GM19324 (cell line): ENCODE results near the gene PIP5K1B.
A peak's percentile ranks its signal among the peaks of the same experiment; 100 is the strongest.

Experiments used
- ATAC-seq: cut with Tn5 transposase; IDR thresholded peaks from one replicate; pipeline ENCODE4 v1.9.1; 2021; ENCODE audit warnings: mild to moderate bottlenecking, moderate library complexity; ENCODE audit not compliant: unreplicated experiment, low FRiP score

The PIP5K1B gene

DNA sequence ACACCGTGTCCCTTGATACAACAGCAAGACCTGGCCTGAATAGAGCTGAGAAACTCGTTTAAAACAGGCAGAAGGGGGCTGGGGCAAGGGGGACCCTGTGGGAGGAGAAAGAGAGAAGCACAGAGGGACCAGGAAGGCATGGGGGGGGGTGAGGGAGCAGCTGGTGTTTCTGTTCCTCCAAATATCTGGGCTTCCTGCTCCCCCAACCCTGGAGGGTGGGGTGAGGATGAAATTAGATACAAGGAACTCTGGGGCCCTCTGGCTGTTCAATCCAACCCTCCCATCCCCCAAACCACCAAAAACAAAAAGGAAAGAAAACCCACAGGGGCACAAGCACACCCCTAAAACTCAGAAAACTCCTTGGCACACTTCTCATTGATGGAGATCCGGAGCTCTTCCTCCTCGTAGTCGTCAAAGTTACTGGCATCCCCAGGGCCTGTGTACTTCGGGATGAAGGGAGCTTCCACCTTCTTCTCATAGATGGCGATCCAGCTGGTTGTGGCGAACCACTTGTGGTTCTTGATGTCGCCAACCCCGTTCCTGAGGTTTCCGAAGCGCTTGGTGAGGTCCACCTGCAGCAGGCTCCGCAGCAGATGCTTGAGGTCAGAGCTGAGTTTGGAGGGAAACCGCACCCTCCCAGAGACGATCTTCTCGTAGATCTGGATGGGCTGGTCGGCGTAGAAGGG, 307.8 kb downstream of the PIP5K1B start:
- no peak for ATAC-seq

DNA sequence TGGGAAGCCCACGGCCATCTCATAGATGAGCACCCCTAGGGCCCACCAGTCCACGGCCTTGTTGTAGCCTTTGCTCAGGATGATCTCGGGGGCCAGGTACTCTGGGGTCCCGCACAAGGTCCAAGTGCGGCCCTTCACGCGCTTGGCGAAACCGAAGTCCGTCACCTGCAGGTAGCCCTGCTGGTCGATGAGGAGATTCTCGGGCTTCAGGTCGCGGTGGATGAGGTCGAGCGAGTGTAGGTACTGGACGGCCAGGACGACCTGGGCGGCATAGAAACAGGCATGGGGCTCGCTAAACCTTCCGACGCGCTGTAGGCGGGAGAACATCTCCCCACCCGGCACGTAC, 308.3 kb downstream of the PIP5K1B start:
- ATAC-seq = no peak

DNA sequence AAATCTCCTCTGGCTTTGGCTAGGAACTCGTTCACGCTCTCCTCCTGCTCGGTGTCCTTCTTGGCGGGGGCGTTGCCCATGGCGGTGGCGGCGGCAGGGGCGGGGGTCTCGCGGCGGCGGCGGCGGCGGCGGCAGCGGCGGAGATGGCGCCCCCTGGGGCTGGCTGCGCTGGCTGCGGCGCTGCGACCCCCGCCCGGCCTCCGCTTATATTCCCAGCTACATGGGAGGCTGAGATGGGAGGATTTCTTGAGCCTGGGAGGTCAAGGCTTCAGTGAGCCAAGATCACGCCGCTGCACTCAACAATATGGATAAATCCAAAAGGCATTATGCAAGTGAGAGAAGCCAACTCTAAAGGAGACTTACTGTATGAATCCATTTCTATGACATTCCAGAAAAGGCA, 309.0 kb downstream of the PIP5K1B start, which contains the start of gene PRKACG:
TSS of gene PRKACG (minus strand) at position 101 of the 400 bp plus-strand sequence. CDS start at position 80, 21 bp downstream.
- ATAC-seq = no peak

DNA sequence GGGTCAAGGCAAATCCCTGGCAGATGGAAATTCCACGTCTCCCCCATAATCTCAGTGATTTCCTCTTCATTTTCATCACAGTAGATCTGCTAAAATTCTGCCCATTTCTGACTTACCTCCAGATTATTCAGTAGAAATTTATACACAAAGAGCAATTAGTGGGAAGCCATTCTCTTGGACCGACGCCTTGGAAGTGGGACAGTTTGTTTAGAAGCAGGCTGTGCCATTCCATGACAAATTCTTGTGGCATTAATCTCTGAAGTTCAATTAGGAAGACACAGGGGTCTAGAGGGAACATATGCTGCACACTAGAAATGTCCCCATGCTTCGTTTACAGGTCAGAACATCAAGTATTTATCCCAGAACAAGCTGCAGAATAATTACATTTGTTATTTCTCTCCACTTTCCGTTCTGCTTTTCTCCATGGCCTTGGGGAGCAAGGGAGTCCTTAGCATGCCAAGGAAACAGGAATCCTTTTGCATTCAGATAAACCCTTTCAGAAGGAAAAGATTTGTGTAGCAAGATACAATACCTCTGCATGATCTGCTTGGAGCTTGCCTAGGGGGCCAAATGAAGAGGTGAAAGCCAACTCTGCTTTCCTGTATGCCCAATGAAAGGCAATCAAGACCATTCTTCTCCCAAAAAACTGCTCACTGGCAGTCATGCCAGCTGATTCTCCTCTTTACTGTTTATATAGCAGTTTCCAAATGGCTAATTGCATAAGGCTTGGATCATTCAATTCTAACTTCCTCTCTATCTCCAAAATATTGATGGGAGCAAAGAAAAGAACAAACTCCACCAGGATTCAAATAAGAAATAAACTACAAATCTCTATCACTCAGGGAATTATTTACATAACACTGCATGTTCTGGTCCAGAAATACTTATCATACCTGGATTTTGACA, 311.4 kb downstream of the PIP5K1B start:
- no peak for ATAC-seq

DNA sequence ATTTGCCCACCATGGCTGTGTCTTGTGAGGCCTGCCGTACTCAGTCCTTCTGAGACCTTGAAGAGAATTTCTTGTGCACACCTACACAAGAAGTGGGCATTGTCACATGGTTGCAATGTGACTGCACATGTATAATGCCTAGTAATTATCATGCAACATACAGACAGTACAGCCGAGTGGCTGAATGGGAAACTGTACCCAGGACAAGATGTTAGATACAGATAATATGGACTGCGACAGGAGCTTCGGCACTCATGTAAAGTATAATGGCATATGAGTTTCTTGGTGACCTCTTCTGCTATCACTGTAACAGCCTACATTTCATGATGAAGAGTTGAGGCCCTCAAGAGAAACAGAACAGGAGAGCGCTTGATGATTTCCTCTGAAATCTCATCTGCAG, 313.7 kb downstream of the PIP5K1B start:
- ATAC-seq = no peak

DNA sequence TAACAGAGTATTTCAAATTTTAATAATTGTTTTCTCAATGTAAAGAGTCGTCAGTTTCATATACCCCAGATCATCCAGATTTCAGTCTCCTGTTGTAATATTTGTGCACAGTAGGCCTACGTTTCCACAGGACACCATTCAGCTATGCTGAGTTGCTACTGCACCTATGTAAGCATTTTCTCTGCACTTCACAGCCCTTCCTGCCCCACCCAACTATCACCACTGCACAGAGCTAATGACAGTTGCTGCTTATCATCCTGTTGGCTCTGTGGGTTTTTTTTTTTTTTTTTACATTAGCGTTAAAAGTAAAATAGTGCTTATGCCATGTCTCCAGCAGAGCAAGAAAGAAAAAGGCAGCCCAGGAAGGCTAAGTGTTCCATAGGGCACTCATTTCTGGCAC, 314.8 kb downstream of the PIP5K1B start:
- no peak for ATAC-seq

DNA sequence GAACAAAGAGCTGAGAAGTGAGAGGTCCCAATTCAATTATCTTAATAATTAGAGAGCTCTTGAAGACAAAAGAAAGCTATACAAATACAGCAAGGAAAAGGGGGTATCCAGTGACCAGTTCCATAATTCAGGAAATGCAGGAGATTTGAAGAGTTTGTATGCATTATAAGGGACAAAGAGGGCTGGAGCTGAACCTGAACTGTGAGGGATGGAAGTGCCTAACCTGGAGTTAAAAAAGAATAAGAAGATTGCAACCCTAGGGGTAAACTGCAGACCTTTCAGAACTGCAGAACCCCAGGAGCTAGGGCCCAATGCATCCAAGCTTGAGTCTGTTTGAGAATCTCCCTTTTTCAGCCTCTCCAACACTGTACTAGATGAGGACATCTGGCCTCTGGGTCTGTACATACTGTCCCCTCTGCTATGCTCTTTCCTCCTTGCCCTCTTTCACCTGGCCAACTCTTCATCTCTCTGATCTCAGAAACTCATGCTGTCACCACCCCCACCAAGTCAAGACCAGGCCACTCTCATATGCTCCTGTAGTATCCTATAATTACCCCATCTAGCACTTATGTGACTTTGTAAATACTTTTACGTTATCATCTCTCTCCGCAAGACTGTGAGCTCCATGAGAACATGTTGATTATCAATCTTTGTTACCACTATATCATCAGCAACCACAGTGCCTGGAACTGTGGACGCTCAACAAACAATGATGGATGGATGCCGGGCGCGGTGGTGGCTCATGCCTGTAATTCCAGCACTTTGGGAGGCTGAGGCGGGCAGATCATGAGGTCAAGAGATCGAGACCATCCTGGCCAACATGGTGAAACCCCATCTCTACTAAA, 315.5 kb downstream of the PIP5K1B start:
- no peak for ATAC-seq

DNA sequence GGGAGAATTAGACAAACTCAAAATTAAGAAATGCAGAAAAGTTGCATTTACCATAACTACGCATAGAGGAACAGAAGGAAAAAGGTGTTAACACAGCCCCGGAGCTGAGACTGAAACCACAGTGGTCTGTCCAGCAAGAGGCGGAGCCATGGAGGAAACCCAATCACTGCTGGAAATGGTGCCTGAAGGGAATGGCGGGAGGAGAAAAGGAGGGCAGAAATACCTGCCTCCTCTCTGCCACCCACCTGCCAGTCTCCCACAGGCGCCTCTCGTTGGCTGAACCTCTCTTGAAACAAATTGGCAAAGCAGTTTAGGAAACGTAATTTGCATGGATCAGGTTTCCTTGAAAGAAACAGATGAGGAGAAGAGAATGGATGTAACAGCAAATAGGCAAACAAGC, 318.6 kb downstream of the PIP5K1B start:
- no peak for ATAC-seq

DNA sequence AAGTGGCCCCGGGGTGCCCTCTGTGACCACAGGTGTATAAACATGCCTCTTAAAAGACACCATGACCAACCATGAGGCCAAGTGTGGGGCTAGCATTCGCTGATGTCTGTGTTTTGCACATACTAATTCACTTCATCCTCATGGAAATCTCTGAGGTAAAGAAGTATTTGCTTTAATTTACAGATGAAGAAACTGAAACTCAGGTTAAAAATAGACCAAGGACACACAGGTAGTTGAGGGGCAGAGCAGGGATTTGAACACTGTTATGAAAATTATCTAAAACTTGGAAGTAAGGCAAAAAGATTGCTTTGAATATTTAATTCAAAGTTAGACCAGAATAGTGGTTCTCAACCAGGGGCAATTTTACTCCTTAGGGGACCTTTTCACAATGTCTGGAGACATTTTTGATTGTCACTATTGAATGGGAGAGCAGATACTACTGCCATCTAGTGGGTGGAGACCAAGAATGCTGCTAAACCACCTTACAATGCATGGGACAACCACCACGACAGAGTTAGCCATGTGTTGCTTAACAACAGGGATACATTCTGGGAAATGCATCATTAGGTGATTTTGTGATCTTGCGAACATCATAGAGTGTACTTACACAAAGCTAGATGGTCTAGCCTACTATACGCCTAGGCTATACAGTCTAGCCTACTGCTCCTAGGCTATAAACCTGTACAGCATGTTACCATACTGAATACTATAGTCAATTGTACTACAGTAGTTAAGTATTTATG, 322.5 kb downstream of the PIP5K1B start:
- ATAC-seq = peak; percentile 73

DNA sequence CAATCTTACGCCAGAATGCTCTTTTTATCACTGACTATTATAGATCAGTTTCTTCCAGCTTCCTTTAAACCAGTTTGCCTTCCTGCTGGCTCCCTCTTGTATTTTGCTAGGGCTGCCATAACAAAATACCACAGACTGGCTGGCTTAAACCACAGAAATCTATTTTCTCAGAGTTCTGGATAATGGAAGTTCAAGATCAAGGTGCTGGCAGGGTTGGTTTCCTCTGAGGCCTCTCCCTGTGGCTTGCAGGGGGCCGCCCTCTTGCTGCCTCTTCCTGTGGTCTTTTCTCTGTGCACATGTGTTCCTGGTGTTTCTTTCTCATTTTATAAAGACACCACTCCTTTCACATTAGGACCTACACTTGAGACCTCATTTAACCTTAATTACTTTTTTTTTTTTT, 323.7 kb downstream of the PIP5K1B start:
- no peak for ATAC-seq

DNA sequence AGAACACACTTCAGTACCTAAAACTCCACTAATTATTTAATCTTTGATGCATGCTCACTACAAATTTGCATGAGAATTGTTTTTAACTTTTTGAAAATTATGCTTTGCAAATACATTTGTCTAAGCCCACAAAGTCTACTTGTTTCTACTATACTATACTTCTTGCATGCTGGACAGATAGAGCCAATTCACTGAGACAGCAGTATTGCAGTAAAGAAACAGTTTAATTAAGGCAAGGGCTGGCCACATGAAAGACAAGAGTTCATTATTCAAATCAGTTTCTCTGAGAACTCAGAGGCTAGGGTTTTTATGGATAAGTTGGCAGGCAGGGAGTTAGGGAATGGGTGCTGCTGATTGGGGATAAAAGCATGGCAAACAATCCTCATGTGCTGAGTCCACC, 324.5 kb downstream of the PIP5K1B start:
- ATAC-seq = no peak

DNA sequence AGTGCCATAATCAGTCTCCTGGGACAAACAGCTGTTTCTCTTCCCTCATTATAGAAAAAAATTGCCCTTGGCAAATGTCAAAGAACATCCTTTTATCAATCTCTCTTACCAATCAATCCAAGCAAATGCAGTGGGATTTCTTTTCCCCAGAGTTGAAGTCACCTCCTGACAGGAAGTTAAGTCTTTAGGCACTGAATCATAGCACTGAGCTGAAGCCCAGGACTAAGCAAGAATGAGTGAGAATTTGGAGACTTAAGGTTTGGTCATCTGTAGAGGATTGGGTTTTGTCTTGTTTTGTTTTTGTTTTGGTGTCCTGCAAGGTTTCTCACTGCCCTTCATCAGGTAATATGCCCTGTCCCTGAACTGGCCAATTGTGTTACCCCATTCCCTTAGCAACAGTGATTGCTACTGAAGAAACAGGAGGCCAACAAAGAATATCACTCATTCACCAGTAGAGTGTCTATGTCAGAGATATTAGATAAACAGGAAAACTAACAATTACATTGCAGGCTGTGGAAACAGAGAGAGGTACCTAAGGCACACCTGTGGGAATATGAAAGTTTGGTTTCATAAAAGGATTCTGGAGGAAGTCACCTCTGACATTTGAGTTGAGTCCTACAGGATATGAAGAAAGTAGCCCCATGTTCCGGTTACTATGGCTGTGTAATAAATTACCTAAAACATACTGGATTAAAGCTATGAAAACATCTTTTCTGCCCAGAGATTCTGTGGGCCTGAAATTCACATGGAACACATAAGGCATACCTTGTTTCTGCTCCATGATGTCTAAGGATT, 326.0 kb downstream of the PIP5K1B start:
- no peak for ATAC-seq

DNA sequence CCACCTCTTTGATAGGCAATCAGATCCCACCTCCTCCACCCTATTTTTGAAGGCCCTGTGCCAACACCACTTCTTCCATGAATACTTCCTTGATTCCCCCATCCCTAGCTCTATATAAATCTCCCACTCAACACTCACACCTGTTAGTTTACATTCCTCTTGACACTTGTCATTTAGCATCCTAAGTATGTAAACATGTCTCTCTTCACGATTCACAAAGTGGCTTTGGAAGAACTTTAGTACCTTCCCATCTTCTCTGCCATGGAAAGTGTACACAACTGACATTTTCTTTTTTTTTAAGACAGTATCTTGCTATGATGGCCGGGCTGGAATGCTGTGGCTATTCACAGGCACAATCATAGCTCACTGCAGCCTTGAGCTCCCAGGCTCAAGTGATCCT, 329.0 kb downstream of the PIP5K1B start:
- no peak for ATAC-seq

DNA sequence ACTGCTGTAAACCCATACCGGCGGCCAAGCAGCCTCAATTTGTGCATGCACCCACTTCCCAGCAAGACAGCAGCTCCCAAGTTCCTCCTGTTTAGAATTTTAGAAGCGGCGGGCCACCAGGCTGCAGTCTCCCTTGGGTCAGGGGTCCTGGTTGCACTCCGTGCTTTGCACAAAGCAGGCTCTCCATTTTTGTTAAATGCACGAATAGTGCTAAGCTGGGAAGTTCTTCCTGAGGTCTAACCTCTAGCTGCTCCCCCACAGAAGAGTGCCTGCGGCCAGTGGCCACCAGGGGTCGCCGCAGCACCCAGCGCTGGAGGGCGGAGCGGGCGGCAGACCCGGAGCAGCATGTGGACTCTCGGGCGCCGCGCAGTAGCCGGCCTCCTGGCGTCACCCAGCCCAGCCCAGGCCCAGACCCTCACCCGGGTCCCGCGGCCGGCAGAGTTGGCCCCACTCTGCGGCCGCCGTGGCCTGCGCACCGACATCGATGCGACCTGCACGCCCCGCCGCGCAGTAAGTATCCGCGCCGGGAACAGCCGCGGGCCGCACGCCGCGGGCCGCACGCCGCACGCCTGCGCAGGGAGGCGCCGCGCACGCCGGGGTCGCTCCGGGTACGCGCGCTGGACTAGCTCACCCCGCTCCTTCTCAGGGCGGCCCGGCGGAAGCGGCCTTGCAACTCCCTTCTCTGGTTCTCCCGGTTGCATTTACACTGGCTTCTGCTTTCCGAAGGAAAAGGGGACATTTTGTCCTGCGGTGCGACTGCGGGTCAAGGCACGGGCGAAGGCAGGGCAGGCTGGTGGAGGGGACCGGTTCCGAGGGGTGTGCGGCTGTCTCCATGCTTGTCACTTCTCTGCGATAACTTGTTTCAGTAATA, 330.6 kb downstream of the PIP5K1B start, which contains the start of gene FXN:
TSS of gene FXN (plus strand) at position 315 of the 871 bp plus-strand sequence. CDS start at position 346, 31 bp downstream.
- ATAC-seq = peak; percentile 95

DNA sequence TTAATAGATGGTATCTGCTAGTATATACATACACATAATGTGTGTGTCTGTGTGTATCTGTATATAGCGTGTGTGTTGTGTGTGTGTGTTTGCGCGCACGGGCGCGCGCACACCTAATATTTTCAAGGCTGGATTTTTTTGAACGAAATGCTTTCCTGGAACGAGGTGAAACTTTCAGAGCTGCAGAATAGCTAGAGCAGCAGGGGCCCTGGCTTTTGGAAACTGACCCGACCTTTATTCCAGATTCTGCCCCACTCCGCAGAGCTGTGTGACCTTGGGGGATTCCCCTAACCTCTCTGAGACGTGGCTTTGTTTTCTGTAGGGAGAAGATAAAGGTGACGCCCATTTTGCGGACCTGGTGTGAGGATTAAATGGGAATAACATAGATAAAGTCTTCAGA, 331.3 kb downstream of the PIP5K1B start:
- ATAC-seq = no peak

DNA sequence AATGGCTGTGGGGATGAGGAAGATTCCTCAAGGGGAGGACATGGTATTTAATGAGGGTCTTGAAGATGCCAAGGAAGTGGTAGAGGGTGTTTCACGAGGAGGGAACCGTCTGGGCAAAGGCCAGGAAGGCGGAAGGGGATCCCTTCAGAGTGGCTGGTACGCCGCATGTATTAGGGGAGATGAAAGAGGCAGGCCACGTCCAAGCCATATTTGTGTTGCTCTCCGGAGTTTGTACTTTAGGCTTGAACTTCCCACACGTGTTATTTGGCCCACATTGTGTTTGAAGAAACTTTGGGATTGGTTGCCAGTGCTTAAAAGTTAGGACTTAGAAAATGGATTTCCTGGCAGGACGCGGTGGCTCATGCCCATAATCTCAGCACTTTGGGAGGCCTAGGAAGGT, 331.8 kb downstream of the PIP5K1B start:
- no peak for ATAC-seq

DNA sequence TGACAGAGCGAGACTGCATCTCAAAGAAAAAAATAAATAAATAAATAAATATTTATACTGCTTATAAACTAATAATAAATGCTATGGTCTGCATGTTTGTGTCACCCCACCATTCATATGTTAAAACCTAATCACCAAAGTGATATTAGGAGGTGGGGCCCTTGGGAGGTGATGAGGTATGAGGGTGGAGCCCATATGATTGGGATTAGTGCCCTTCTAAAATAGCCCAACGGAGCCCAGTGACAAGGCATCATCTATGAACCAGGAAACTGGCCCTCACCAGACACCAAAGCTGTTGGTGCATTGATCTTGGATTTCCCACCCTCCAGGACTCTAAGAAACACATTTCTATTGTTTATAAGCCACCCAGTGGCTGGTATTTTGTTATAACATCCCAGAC, 335.6 kb downstream of the PIP5K1B start:
- no peak for ATAC-seq
